ENCODE measurements around the gene SKIL. TPM values are rescaled to one million over a fixed set of nuclear protein-coding genes. Genes with fewer than 3 reads are reported as not detected.

Gene SKIL
- total RNA-seq, 4 donors from 2014 or later: 15.0 to 26.1 (median 24.8) TPM

DNA sequence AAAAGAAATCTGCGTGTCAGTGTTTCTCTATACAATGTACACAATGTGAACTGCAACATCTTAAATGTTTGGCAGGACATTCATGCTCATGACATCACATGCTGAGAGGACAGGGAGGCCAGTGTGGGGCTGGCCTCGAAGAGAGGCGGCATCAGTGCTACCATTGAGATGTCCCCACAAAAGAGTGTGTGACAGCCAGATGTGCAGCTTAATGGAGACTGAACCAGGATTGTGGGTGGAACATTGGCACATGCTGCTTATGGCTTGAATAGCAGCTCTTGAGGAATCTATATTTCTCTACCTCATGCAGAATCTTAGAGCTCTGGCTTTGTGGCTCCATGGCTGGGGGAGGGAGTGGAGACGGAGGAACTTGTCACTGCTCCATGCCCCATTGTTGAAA, 79.7 kb downstream of the SKIL start:
- Histone ChIP-seq H3K4me1 (no peaks in the 10 kb centered on the region), H3K9me3 (no peaks in the 10 kb centered on the region), H3K4me3 (no peak overlapping the region), H3K27ac (no peak overlapping the region), H3K36me3 (peaks cover 0 to 5% (median 0%) of the 10 kb centered on the region in 3 donors), H3K27me3 (peaks cover 0 to 17% (median 0%) of the 10 kb centered on the region in 4 donors)
- DNase-seq: no peak
- 52 to 61% methylated on average over 4 of the region's 4 CpGs for WGBS, 2 donors
- intact Hi-C loops (cut with DNase I): no loop called here
- TF ChIP-seq POLR2A (IDR thresholded peaks at IDR 0.05): no peak
- TF ChIP-seq, protein P1, sequence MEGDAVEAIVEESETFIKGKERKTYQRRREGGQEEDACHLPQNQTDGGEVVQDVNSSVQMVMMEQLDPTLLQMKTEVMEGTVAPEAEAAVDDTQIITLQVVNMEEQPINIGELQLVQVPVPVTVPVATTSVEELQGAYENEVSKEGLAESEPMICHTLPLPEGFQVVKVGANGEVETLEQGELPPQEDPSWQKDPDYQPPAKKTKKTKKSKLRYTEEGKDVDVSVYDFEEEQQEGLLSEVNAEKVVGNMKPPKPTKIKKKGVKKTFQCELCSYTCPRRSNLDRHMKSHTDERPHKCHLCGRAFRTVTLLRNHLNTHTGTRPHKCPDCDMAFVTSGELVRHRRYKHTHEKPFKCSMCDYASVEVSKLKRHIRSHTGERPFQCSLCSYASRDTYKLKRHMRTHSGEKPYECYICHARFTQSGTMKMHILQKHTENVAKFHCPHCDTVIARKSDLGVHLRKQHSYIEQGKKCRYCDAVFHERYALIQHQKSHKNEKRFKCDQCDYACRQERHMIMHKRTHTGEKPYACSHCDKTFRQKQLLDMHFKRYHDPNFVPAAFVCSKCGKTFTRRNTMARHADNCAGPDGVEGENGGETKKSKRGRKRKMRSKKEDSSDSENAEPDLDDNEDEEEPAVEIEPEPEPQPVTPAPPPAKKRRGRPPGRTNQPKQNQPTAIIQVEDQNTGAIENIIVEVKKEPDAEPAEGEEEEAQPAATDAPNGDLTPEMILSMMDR (IDR thresholded peaks at IDR 0.05): no peak

DNA sequence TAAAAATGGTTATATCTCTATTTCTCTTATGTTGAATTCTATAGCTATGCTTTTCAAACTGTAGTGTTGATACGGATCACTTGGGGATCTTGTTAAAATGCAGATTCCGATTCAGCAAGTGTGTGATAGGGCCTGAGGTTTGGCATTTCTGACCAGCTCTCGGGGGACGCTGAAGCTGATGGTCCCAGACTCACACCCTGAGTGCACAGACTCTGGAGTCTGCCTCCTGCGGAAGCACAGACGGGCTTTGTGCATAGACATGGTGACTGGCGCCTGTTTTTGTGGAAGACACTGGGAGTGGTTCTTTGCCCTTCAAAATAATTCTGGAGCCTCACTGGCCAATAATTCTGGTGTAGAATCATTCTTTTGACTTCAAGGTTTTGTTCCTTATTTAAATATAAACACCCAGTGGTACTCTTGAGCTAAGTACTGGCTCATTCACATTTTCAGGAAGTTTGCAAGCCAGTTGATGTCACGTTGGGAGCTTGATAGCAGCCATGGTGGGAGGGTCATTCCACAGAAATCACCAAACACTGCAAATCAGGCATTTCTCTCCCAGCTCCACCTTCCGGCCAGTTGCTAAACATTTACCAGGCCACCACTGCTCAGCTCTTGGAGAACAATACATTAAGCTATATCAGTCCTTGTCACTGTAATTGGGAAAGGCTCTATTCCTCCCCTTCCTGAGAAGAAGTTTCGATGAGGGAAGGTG, 80.3 kb downstream of the SKIL start:
- intact Hi-C loops (cut with DNase I): no loop called here
- H3K36me3 ChIP-seq: no peaks in the 10 kb centered on the region
- H3K4me3 ChIP-seq: no peak overlapping the region
- H3K27me3 ChIP-seq: peaks cover 0 to 23% (median 0%) of the 10 kb centered on the region in 4 donors
- no peaks in the 10 kb centered on the region for H3K9me3 ChIP-seq
- DNase-seq: no peak
- no peaks in the 10 kb centered on the region for H3K4me1 ChIP-seq
- WGBS, 2 donors: 88 to 92% methylated on average over 9 of the region's 10 CpGs
- no peak for TF ChIP-seq POLR2A (IDR thresholded peaks at IDR 0.05)
- TF ChIP-seq, protein P1 (IDR thresholded peaks at IDR 0.05): no peak
- H3K27ac ChIP-seq: no peak overlapping the region

DNA sequence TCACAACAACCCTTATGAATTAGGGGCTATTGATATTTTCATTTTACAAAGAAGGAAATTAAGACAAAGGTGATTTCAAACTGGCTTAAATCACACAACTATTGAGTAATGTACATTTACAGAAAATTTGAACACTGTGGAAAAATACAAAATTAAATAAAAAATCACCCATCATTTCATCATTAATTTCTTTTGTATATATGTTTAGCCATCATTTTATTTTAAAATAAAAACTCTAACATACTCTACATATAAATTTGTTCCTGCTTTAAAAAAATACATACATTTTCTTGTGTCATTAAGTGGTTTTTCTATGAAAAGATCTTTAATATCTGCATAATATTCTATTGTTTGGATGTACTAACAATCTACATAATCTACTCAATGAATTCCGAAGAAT, 81.3 kb downstream of the SKIL start:
- DNase-seq: no peak
- 85 to 89% methylated on average over 1 of the region's 1 CpG for WGBS, 2 donors
- H3K36me3 ChIP-seq: no peaks in the 10 kb centered on the region
- no peak overlapping the region for H3K27ac ChIP-seq
- H3K4me1 ChIP-seq: no peaks in the 10 kb centered on the region
- H3K27me3 ChIP-seq: peaks cover 0 to 27% (median 0%) of the 10 kb centered on the region in 4 donors
- no peak overlapping the region for H3K4me3 ChIP-seq
- no peaks in the 10 kb centered on the region for H3K9me3 ChIP-seq
- intact Hi-C loops (cut with DNase I): no loop called here
- TF ChIP-seq, protein P1 (IDR thresholded peaks at IDR 0.05): no peak

DNA sequence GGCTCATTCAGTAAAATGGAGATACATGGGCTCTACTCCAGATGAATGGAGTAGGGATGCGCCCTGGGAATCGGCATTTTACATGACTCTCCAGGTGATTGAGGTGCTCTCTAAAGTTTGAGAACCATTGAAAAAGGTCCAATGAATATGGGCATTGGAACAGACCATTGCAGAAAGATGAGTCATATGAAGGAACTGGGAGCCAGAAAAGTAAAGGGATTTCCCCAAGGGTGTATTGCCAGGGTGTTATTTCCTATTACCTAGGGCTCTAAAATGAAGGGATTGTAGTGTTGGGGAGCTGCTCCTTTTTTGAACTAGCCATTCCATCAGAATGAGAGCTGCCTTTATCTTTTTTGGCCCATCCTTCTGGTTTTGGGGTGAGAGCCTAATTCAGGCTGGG, 82.8 kb downstream of the SKIL start:
- H3K27me3 ChIP-seq: peaks cover 0 to 27% (median 0%) of the 10 kb centered on the region in 4 donors
- H3K36me3 ChIP-seq: no peaks in the 10 kb centered on the region
- DNase-seq: no peak
- no peaks in the 10 kb centered on the region for H3K4me1 ChIP-seq
- no peak overlapping the region for H3K4me3 ChIP-seq
- intact Hi-C loops (cut with DNase I): no loop called here
- TF ChIP-seq, protein P1 (IDR thresholded peaks at IDR 0.05): no peak
- TF ChIP-seq POLR2A (IDR thresholded peaks at IDR 0.05): no peak
- 52 to 79% methylated on average over 2 of the region's 2 CpGs for WGBS, 2 donors
- H3K27ac ChIP-seq: no peak overlapping the region
- H3K9me3 ChIP-seq: no peaks in the 10 kb centered on the region

DNA sequence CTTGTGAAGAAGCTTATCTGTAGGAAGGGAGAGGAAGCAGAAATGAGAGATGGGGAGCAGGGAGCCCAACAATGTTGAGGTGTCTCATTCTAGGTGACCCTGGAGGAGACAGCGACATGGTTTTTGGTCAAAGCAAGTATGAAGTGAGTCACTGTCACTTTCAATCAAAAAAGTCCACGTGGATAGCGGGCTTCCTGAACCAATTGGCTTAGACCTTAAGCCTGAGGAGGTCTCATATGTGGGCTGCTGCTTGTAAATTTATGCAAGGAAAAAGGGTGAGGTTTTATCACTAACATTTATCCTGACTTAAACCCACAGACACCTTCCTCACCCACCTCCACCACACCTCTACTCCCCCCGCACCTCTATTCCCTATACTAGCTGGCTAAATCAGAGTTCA, 83.9 kb downstream of the SKIL start:
- no peaks in the 10 kb centered on the region for H3K9me3 ChIP-seq
- no peak for DNase-seq

More for the DNA sequence above, 83.9 kb downstream of the SKIL start:
- intact Hi-C loops (cut with DNase I): no loop called here
- no peak for TF ChIP-seq POLR2A (IDR thresholded peaks at IDR 0.05)
- TF ChIP-seq, protein P1 (IDR thresholded peaks at IDR 0.05): no peak
- H3K27ac ChIP-seq: no peak overlapping the region
- no peaks in the 10 kb centered on the region for H3K36me3 ChIP-seq
- no peak overlapping the region for H3K4me3 ChIP-seq
- 86% methylated on average over 4 of the region's 4 CpGs for WGBS, 2 donors
- peaks cover 0 to 27% (median 0%) of the 10 kb centered on the region in 4 donors for H3K27me3 ChIP-seq
- no peaks in the 10 kb centered on the region for H3K4me1 ChIP-seq
